GM12801 (cell line): Measurements from ENCODE around the gene FRMD4A.

Source experiments
- CTCF ChIP-seq: IDR thresholded peaks from one replicate; pipeline ENCODE4 v1.5.1; 2011; ENCODE audit warnings: control low read depth; ENCODE audit not compliant: insufficient read length; ENCODE audit errors: extremely low read depth

The FRMD4A gene

GRCh38 chr10:13711291-13711690 is 619.4 kb downstream of the FRMD4A start:
- no peak for TF ChIP-seq CTCF

- TF ChIP-seq CTCF, result no peak
Observed at GRCh38 chr10:13709931-13710650, 620.6 kb downstream of the FRMD4A start.

GRCh38 chr10:13708256-13708990 is 622.3 kb downstream of the FRMD4A start:
- TF ChIP-seq CTCF, result no peak

GRCh38 chr10:13707156-13707881 is 623.4 kb downstream of the FRMD4A start:
- TF ChIP-seq CTCF, result no peak

GRCh38 chr10:13706604-13707003 is 624.1 kb downstream of the FRMD4A start:
- no peak for TF ChIP-seq CTCF

GRCh38 chr10:13706175-13706574 is 624.5 kb downstream of the FRMD4A start:
- no peak for TF ChIP-seq CTCF

GRCh38 chr10:13705526-13706174 is 625.1 kb downstream of the FRMD4A start:
- TF ChIP-seq CTCF, result no peak
